NCI-H774 (cell line): ENCODE data around the gene AP4M1.

Source experiments
- DNase-seq: peaks from one replicate; lab custom pipeline; 2025; lab: John Stamatoyannopoulos, UW

The AP4M1 gene

DNA sequence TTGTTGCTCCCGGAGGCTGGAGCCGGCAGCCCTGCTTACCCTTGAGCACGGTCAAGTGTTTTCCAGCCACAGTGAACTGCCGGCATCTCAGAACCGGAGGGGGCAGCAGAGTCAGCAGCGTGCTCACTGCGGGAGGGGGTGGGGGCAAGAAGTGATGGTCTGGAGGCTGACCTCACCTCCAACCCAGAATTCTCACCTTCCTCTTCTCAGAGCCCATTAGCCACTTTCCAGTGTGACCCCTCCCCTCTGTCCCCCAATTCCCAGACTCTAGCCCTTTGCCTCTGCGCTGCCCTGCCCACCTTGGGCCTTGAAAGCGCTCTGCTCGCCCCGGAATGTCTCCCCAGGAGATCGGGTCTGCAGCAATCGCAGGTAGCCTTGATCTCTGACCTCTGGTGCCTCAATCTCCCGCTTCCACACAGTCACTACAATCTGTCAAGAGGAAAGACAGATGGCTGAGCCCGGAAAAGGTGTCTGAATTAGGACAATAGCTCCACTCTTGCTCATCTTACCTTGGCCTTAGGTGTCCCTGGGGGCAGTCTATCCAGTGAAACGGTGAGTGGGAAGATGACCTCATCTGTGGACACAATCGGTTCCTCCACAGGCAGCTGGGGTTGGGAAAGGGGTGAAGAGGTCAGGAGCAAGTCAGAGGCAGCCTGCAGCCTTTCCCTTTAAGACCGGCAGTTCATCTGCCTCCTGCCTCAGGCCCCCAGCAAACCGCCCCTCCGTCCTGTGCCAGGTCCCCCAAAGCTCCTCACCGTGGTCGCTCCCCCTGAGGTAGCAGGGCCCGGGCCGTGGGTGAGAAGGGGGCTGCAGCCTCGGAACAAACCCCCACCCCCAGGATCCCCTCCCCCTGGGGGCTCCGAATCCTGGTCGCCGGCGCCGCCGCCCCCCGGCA lies 56.1 kb downstream of the AP4M1 start:
- DNase-seq = no peak
